Activated CD8-positive, alpha-beta T cell treated with anti-CD3 and anti-CD28 coated beads for 36 hours (primary cell): ENCODE results near the gene CCL14. TPM values are rescaled to one million over a fixed set of nuclear protein-coding genes. Genes with fewer than 3 reads are reported as not detected.

Experiments
- ATAC-seq: fragments of 200-7000 bp; cut with Tn5 transposase; one replicate; pipeline ENCODE4 v1.10.0; 2021; ENCODE audit warnings: mild to moderate bottlenecking, moderate library complexity
- CTCF ChIA-PET: fragments of 350-600 bp; sonication (Branson Sonifier 250); formaldehyde crosslinking; loops from one replicate; lab custom pipeline; 2021; ENCODE audit warnings: antibody characterized with exemption; lab: Charles Lee
- POLR2A ChIA-PET: fragments of 350-600 bp; sonication (Branson Sonifier 250); formaldehyde crosslinking; loops from one replicate; lab custom pipeline; 2021; ENCODE audit warnings: antibody characterized with exemption; lab: Charles Lee
- DNase-seq: peaks from one replicate; pipeline ENCODE4 v3.0.0-alpha.2; 2020
- H3K27ac Mint-ChIP-seq: one replicate; pipeline ENCODE4 v1.8.0; 2021; ENCODE audit warnings: mild to moderate bottlenecking, mixed read lengths
- H3K27me3 Mint-ChIP-seq: one replicate; pipeline ENCODE4 v1.8.0; 2021; ENCODE audit warnings: mixed read lengths
- H3K36me3 Mint-ChIP-seq: one replicate; pipeline ENCODE4 v1.8.0; 2021; ENCODE audit warnings: low read depth, mixed read lengths
- H3K4me1 Mint-ChIP-seq: one replicate; pipeline ENCODE4 v1.8.0; 2021; ENCODE audit warnings: low read depth, mixed read lengths
- H3K4me3 Mint-ChIP-seq: one replicate; pipeline ENCODE4 v1.8.0; 2021; ENCODE audit warnings: mild to moderate bottlenecking, moderate library complexity, mixed read lengths
- H3K9me3 Mint-ChIP-seq: one replicate; pipeline ENCODE4 v1.8.0; 2021; ENCODE audit warnings: mixed read lengths
- CTCF ChIP-seq: fragments of 200-600 bp; IDR thresholded peaks from one replicate; pipeline ENCODE4 v1.8.0; 2022; ENCODE audit warnings: antibody characterized with exemption, mild to moderate bottlenecking
- intact Hi-C: fragments of 100-400 bp; cut with micrococcal nuclease; formaldehyde crosslinking; loops from one replicate; pipeline ENCODE4 v1.10.0; 2022
- total RNA-seq, 2 experiments: library from RNA; stranded (reverse); gene quantifications; one replicate each; pipeline ENCODE4 v1.2.3, GENCODE V29; 2021

CCL14 gene
- total RNA-seq, 2 experiments from 2014 or later = not detected

GRCh38 chr17:35977509-35977908 is 9.0 kb downstream of the CCL14 start:
- no peak for TF ChIP-seq CTCF
- H3K36me3 Mint-ChIP-seq = no peaks in the 10 kb centered on the region
- ChIA-PET POLR2A (interaction anchor here (0.8 kb wide), 1 partner anchor 10 kb away, joined by 3 read pairs; no protein-coding TSS in a partner anchor), CTCF (interaction anchor here (1.9 to 11.8 kb wide), 3 partner anchors 8 to 171 kb away, joined by 4 to 299 read pairs (median 85); no protein-coding TSS in a partner anchor)
- intact Hi-C loops = no loop called here
- no peaks in the 10 kb centered on the region for H3K27me3 Mint-ChIP-seq
- no peak overlapping the region for H3K4me3 Mint-ChIP-seq
- DNase-seq = no peak
- ATAC-seq = no peak
- H3K27ac Mint-ChIP-seq = no peak overlapping the region
- H3K9me3 Mint-ChIP-seq = no peaks in the 10 kb centered on the region
- H3K4me1 Mint-ChIP-seq = peaks cover 8% of the 10 kb centered on the region

- intact Hi-C loops = loop anchor here (5.0 kb wide), 1 partner anchor 99 kb away; no protein-coding TSS in a partner anchor
- CTCF ChIA-PET = interaction anchor here (1.2 to 11.8 kb wide), 4 partner anchors 12 to 175 kb away, joined by 3 to 299 read pairs (median 12); no protein-coding TSS in a partner anchor
Observed at GRCh38 chr17:35973333-35974260, 12.9 kb downstream of the CCL14 start.

GRCh38 chr17:35972945-35973332 is 13.6 kb downstream of the CCL14 start:
- ChIA-PET POLR2A (interaction anchor here (1.3 kb wide), 1 partner anchor 100 kb away, joined by 4 read pairs; no protein-coding TSS in a partner anchor), CTCF (interaction anchor here (1.2 to 11.8 kb wide), 4 partner anchors 11 to 175 kb away, joined by 3 to 299 read pairs (median 12); no protein-coding TSS in a partner anchor)
- ATAC-seq (no peak), DNase-seq (no peak)
- Mint-ChIP-seq H3K27ac (no peak overlapping the region), H3K36me3 (no peaks in the 10 kb centered on the region), H3K27me3 (no peaks in the 10 kb centered on the region), H3K4me1 (peaks cover 8% of the 10 kb centered on the region), H3K9me3 (no peaks in the 10 kb centered on the region), H3K4me3 (no peak overlapping the region)
- intact Hi-C loops = loop anchor here (5.0 kb wide), 1 partner anchor 99 kb away; no protein-coding TSS in a partner anchor
- TF ChIP-seq CTCF = no peak

More at GRCh38 chr17:35973333-35974260, 12.9 kb downstream of the CCL14 start:
- no peak overlapping the region for H3K4me3 Mint-ChIP-seq
- no peaks in the 10 kb centered on the region for H3K9me3 Mint-ChIP-seq
- peak overlapping the region; percentile 30 for H3K27ac Mint-ChIP-seq
- peaks cover 8% of the 10 kb centered on the region for H3K4me1 Mint-ChIP-seq
- H3K36me3 Mint-ChIP-seq = no peaks in the 10 kb centered on the region
- POLR2A ChIA-PET = interaction anchor here (1.3 kb wide), 1 partner anchor 99 kb away, joined by 4 read pairs; no protein-coding TSS in a partner anchor
- DNase-seq (no peak), ATAC-seq (no peak)
- no peak for TF ChIP-seq CTCF
- H3K27me3 Mint-ChIP-seq = no peaks in the 10 kb centered on the region

- intact Hi-C loops = loop anchor here (5.0 kb wide), 1 partner anchor 100 kb away; no protein-coding TSS in a partner anchor
- DNase-seq = no peak
- no peak for TF ChIP-seq CTCF
- Mint-ChIP-seq H3K4me3 (no peak overlapping the region), H3K9me3 (no peaks in the 10 kb centered on the region), H3K4me1 (peaks cover 8% of the 10 kb centered on the region), H3K27ac (no peak overlapping the region), H3K27me3 (no peaks in the 10 kb centered on the region), H3K36me3 (no peaks in the 10 kb centered on the region)
- ChIA-PET POLR2A (no interaction called here), CTCF (interaction anchor here (1.9 to 11.8 kb wide), 4 partner anchors 11 to 176 kb away, joined by 5 to 299 read pairs (median 32); no protein-coding TSS in a partner anchor)
- ATAC-seq = no peak
Observed at GRCh38 chr17:35972535-35972934, 14.0 kb downstream of the CCL14 start.
